Measurements from ENCODE around the gene SPIN2B. TPM values are rescaled to one million over a fixed set of nuclear protein-coding genes. Genes with fewer than 3 reads are reported as not detected.

Gene SPIN2B
- polyA plus RNA-seq, 1 of the 3 experiments (the other 2 are of a cell fraction) = 16.9 TPM

DNA sequence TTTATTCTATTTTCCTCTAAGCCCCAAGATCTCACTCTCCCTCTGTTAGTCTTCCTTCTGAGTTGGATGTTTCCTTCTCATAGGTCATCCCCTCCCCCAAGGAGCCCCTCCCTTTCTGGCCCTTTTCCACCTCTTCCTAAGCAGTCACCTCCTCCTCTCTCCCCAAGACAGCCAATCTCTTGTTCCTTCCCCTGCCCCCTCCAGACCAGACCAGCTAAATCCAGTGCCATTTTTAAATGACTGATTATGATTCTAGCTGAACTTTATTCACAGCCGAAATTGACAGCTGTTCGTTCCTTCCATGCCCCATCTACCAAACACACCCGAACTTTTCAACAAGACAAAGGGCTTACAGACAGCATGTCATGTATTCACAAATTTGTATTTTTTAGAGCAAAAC lies 13.9 kb upstream of the SPIN2B start:
- TF ChIP-seq FOXJ3 (CRISPR knock-in tag; IDR thresholded peaks at IDR 0.05) (no peak), YY1 (IDR thresholded peaks at IDR 0.05; ENCODE audit: low read depth) (no peak), JUND (IDR thresholded peaks at IDR 0.05) (no peak), FOSL2 (IDR thresholded peaks at IDR 0.05; ENCODE audit: borderline replicate concordance, low read depth) (no peak), TEAD4 (IDR thresholded peaks at IDR 0.05; ENCODE audit: borderline replicate concordance, insufficient read depth) (no peak), TAF1 (IDR thresholded peaks at IDR 0.05; ENCODE audit: borderline replicate concordance, low read depth, low read length) (no peak), POLR2AphosphoS5 (IDR thresholded peaks at IDR 0.05; ENCODE audit: low read depth, low read length) (no peak), NRF1 (IDR thresholded peaks at IDR 0.05; ENCODE audit: low read depth, low read length) (no peak), CHD2 (IDR thresholded peaks at IDR 0.05; ENCODE audit: low read length, partially characterized antibody) (no peak), RFX5 (IDR thresholded peaks at IDR 0.05; ENCODE audit: low read length) (no peak), TCF12 (IDR thresholded peaks at IDR 0.05) (no peak), FOXM1 (IDR thresholded peaks at IDR 0.05; ENCODE audit: low read depth) (no peak)
- TF ChIP-seq, protein P1, sequence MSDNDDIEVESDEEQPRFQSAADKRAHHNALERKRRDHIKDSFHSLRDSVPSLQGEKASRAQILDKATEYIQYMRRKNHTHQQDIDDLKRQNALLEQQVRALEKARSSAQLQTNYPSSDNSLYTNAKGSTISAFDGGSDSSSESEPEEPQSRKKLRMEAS (IDR thresholded peaks at IDR 0.05; ENCODE audit: low read depth) = no peak
- TF ChIP-seq, protein P2, sequence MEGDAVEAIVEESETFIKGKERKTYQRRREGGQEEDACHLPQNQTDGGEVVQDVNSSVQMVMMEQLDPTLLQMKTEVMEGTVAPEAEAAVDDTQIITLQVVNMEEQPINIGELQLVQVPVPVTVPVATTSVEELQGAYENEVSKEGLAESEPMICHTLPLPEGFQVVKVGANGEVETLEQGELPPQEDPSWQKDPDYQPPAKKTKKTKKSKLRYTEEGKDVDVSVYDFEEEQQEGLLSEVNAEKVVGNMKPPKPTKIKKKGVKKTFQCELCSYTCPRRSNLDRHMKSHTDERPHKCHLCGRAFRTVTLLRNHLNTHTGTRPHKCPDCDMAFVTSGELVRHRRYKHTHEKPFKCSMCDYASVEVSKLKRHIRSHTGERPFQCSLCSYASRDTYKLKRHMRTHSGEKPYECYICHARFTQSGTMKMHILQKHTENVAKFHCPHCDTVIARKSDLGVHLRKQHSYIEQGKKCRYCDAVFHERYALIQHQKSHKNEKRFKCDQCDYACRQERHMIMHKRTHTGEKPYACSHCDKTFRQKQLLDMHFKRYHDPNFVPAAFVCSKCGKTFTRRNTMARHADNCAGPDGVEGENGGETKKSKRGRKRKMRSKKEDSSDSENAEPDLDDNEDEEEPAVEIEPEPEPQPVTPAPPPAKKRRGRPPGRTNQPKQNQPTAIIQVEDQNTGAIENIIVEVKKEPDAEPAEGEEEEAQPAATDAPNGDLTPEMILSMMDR (IDR thresholded peaks at IDR 0.05) = no peak
- TF ChIP-seq, protein P3, sequence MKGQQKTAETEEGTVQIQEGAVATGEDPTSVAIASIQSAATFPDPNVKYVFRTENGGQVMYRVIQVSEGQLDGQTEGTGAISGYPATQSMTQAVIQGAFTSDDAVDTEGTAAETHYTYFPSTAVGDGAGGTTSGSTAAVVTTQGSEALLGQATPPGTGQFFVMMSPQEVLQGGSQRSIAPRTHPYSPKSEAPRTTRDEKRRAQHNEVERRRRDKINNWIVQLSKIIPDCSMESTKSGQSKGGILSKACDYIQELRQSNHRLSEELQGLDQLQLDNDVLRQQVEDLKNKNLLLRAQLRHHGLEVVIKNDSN (IDR thresholded peaks at IDR 0.05; ENCODE audit: borderline replicate concordance, low read depth) = no peak
- TF ChIP-seq, protein P4, sequence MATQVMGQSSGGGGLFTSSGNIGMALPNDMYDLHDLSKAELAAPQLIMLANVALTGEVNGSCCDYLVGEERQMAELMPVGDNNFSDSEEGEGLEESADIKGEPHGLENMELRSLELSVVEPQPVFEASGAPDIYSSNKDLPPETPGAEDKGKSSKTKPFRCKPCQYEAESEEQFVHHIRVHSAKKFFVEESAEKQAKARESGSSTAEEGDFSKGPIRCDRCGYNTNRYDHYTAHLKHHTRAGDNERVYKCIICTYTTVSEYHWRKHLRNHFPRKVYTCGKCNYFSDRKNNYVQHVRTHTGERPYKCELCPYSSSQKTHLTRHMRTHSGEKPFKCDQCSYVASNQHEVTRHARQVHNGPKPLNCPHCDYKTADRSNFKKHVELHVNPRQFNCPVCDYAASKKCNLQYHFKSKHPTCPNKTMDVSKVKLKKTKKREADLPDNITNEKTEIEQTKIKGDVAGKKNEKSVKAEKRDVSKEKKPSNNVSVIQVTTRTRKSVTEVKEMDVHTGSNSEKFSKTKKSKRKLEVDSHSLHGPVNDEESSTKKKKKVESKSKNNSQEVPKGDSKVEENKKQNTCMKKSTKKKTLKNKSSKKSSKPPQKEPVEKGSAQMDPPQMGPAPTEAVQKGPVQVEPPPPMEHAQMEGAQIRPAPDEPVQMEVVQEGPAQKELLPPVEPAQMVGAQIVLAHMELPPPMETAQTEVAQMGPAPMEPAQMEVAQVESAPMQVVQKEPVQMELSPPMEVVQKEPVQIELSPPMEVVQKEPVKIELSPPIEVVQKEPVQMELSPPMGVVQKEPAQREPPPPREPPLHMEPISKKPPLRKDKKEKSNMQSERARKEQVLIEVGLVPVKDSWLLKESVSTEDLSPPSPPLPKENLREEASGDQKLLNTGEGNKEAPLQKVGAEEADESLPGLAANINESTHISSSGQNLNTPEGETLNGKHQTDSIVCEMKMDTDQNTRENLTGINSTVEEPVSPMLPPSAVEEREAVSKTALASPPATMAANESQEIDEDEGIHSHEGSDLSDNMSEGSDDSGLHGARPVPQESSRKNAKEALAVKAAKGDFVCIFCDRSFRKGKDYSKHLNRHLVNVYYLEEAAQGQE (IDR thresholded peaks at IDR 0.05; ENCODE audit: low read depth, low read length) = no peak
- TF ChIP-seq, protein P5, sequence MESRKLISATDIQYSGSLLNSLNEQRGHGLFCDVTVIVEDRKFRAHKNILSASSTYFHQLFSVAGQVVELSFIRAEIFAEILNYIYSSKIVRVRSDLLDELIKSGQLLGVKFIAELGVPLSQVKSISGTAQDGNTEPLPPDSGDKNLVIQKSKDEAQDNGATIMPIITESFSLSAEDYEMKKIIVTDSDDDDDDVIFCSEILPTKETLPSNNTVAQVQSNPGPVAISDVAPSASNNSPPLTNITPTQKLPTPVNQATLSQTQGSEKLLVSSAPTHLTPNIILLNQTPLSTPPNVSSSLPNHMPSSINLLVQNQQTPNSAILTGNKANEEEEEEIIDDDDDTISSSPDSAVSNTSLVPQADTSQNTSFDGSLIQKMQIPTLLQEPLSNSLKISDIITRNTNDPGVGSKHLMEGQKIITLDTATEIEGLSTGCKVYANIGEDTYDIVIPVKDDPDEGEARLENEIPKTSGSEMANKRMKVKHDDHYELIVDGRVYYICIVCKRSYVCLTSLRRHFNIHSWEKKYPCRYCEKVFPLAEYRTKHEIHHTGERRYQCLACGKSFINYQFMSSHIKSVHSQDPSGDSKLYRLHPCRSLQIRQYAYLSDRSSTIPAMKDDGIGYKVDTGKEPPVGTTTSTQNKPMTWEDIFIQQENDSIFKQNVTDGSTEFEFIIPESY (IDR thresholded peaks at IDR 0.05; ENCODE audit: borderline replicate concordance, low read depth) = no peak
- H3K4me1 ChIP-seq (ENCODE audit: control insufficient read depth in 1 of 2, insufficient read depth in 2 of 2, low read depth in 1 of 2, low read length in 1 of 2) = no peaks in the 10 kb centered on the region
- no peak overlapping the region for H3K9ac ChIP-seq
- H3K79me2 ChIP-seq (ENCODE audit: insufficient read depth) = no peaks in the 10 kb centered on the region
- H2AFZ ChIP-seq (ENCODE audit: low read depth) = no peak overlapping the region
- H3K27me3 ChIP-seq (ENCODE audit: insufficient read depth) = no peaks in the 10 kb centered on the region
- CTCF ChIA-PET = no interaction called here
- no peak for DNase-seq
- 61% methylated on average over 3 of the region's 3 CpGs for WGBS (ENCODE audit: low lambda C conversion rate)
- no peaks in the 10 kb centered on the region for H3K9me2 ChIP-seq
- H3F3A ChIP-seq (replicated peaks; ENCODE audit: insufficient read depth) = no peaks in the 10 kb centered on the region
- H4K20me1 ChIP-seq (ENCODE audit: insufficient read depth) = no peaks in the 10 kb centered on the region
- no peak overlapping the region for H3K27ac ChIP-seq (ENCODE audit: low read depth in 2 of 2, low read length in 1 of 2)
- POLR2A ChIA-PET = no interaction called here
- H3K4me2 ChIP-seq = no peak overlapping the region
- H3K36me3 ChIP-seq (replicated peaks in 1 of 2; ENCODE audit: control insufficient read depth in 1 of 2, insufficient read depth in 2 of 2, low read length in 1 of 2) = no peaks in the 10 kb centered on the region
- H3K9me3 ChIP-seq = no peaks in the 10 kb centered on the region
- H3K4me3 ChIP-seq (ENCODE audit: low read depth in 2 of 2, low read length in 1 of 2) = no peak overlapping the region
